SK-N-SH (cell line): Measurements from ENCODE around the gene TGIF1. TPM values are rescaled to one million over a fixed set of nuclear protein-coding genes. Genes with fewer than 3 reads are reported as not detected.

ENCODE experiments used
- CTCF ChIA-PET: fragments of 300-600, 350-600 bp; formaldehyde crosslinking; extraction: SDS; loops from one replicate; lab custom pipeline; 2021; lab: Yijun Ruan, JAX
- POLR2A ChIA-PET: fragments of 350-600 bp; sonication (Branson Sonifier 250); formaldehyde crosslinking; extraction: SDS; loops from one replicate; lab custom pipeline; 2020; ENCODE audit warnings: antibody characterized with exemption, inconsistent platforms; lab: Yijun Ruan, JAX
- DNase-seq: peaks from one replicate; pipeline ENCODE4 v3.0.0; 2012
- H2AFZ ChIP-seq: fragments of 200-600 bp; sonication (generic); 2 replicates; pipeline ENCODE4 v1.8.1; 2016; ENCODE audit warnings: antibody characterized with exemption, mild to moderate bottlenecking, low read depth
- H3F3A ChIP-seq: fragments of 200-600 bp; sonication (generic); replicated peaks from 2 replicates; pipeline ENCODE3; 2016; ENCODE audit warnings: antibody characterized with exemption, mild to moderate bottlenecking; ENCODE audit not compliant: insufficient read depth
- H3K27ac ChIP-seq, 2 experiments: fragments of 200-500 bp in 1 of 2; fragments of 200-600 bp in 1 of 2; sonication (Bioruptor generic) in 1 of 2; sonication (generic), shearing (Covaris generic) in 1 of 2; 2 replicates each; pipeline versions ENCODE4 v1.5.1 to v1.6.1; 2014 to 2016; ENCODE audit warnings: low read depth in 2 of 2, inconsistent platforms in 1 of 2, low read length in 1 of 2, mild to moderate bottlenecking in 1 of 2, mixed read lengths in 1 of 2
- H3K27me3 ChIP-seq: fragments of 200-600 bp; sonication (generic), shearing (Covaris generic); 2 replicates; pipeline ENCODE4 v1.6.1; 2016; ENCODE audit warnings: mixed run types; ENCODE audit not compliant: insufficient read depth
- H3K36me3 ChIP-seq, 2 experiments: fragments of 200-500 bp in 1 of 2; fragments of 200-600 bp in 1 of 2; sonication (Bioruptor generic) in 1 of 2; sonication (generic) in 1 of 2; replicated peaks in 1 of 2; 2 replicates each; pipeline versions ENCODE3 to v1.5.1; 2014 to 2016; ENCODE audit warnings: low read length in 1 of 2, mild to moderate bottlenecking in 1 of 2; ENCODE audit not compliant: insufficient read depth in 2 of 2, control insufficient read depth in 1 of 2
- H3K4me1 ChIP-seq, 2 experiments: fragments of 200-500 bp in 1 of 2; fragments of 200-600 bp in 1 of 2; sonication (Bioruptor generic) in 1 of 2; sonication (generic), shearing (Covaris generic) in 1 of 2; 2 replicates each; pipeline versions ENCODE4 v1.5.1 to v1.6.1; 2014 to 2016; ENCODE audit warnings: low read depth in 1 of 2, low read length in 1 of 2, mixed run types in 1 of 2; ENCODE audit not compliant: insufficient read depth in 2 of 2, control insufficient read depth in 1 of 2
- H3K4me2 ChIP-seq: fragments of 200-600 bp; sonication (generic), shearing (Covaris generic); 2 replicates; pipeline ENCODE4 v1.6.1; 2017; ENCODE audit warnings: mixed run types
- H3K4me3 ChIP-seq, 2 experiments: fragments of 200-500 bp in 1 of 2; fragments of 200-600 bp in 1 of 2; sonication (Bioruptor generic) in 1 of 2; sonication (generic), shearing (Covaris generic) in 1 of 2; 2 replicates each; pipeline versions ENCODE4 v1.5.1 to v1.8.1; 2014 to 2016; ENCODE audit warnings: low read depth in 2 of 2, inconsistent platforms in 1 of 2, low read length in 1 of 2, mild to moderate bottlenecking in 1 of 2, mixed read lengths in 1 of 2, moderate library complexity in 1 of 2
- H3K79me2 ChIP-seq: fragments of 200-600 bp; sonication (generic); 2 replicates; pipeline ENCODE4 v1.8.1; 2017; ENCODE audit warnings: mild to moderate bottlenecking; ENCODE audit not compliant: insufficient read depth
- H3K9ac ChIP-seq: fragments of 200-600 bp; sonication (generic); 2 replicates; pipeline ENCODE4 v1.6.1; 2017; ENCODE audit warnings: mixed run types
- H3K9me2 ChIP-seq: fragments of 200-600 bp; sonication (generic); 2 replicates; pipeline ENCODE4 v1.6.1; 2017; ENCODE audit warnings: mixed run types
- H3K9me3 ChIP-seq: fragments of 200-600 bp; sonication (generic); 2 replicates; pipeline ENCODE4 v1.6.1; 2017; ENCODE audit warnings: mixed run types, mild to moderate bottlenecking, moderate library complexity
- H4K20me1 ChIP-seq: fragments of 200-600 bp; sonication (generic); 2 replicates; pipeline ENCODE4 v1.6.1; 2017; ENCODE audit warnings: mild to moderate bottlenecking, mixed run types; ENCODE audit not compliant: insufficient read depth
- ELF1 ChIP-seq: IDR thresholded peaks from 2 replicates; pipeline ENCODE4 v1.4.0; 2012
- EZH2phosphoT487 ChIP-seq: fragments of 200-600 bp; sonication (generic); IDR thresholded peaks from 2 replicates; pipeline ENCODE4 v1.6.1; 2017; ENCODE audit warnings: low read depth, mixed run types, mild to moderate bottlenecking, antibody characterized with exemption, moderate library complexity, borderline replicate concordance
- FOSL2 ChIP-seq: IDR thresholded peaks from 2 replicates; pipeline ENCODE4 v1.4.0; 2012; ENCODE audit warnings: low read depth, mild to moderate bottlenecking, moderate library complexity, borderline replicate concordance
- FOXJ3 ChIP-seq: sonication (generic); formaldehyde crosslinking; IDR thresholded peaks from 2 replicates; pipeline ENCODE4 v1.5.1; 2020; ENCODE audit warnings: mild to moderate bottlenecking, missing genetic modification reagents
- NFIC ChIP-seq: IDR thresholded peaks from 2 replicates; pipeline ENCODE4 v1.4.0; 2012; ENCODE audit warnings: borderline replicate concordance
- RAD21 ChIP-seq: IDR thresholded peaks from 2 replicates; pipeline ENCODE4 v1.6.1; 2012; ENCODE audit warnings: mild to moderate bottlenecking, low read length
- RCOR1 ChIP-seq: fragments of 150-350 bp; IDR thresholded peaks from 2 replicates; pipeline ENCODE4 v1.6.1; 2017; ENCODE audit warnings: antibody characterized with exemption, low read length
- RFX5 ChIP-seq: IDR thresholded peaks from 2 replicates; pipeline ENCODE4 v1.6.1; 2012; ENCODE audit warnings: mild to moderate bottlenecking, improper control_type of control experiment, low read length
- SIN3A ChIP-seq: IDR thresholded peaks from 2 replicates; pipeline ENCODE4 v1.6.1; 2012; ENCODE audit warnings: low read depth, mild to moderate bottlenecking, low read length, moderate library complexity, borderline replicate concordance
- SMC3 ChIP-seq: IDR thresholded peaks from 2 replicates; pipeline ENCODE4 v1.6.1; 2012; ENCODE audit warnings: low read depth, low read length, improper control_type of control experiment
- TAF1 ChIP-seq: IDR thresholded peaks from 2 replicates; pipeline ENCODE4 v1.6.1; 2012; ENCODE audit warnings: low read depth, mild to moderate bottlenecking, low read length, moderate library complexity, borderline replicate concordance
- TCF12 ChIP-seq: IDR thresholded peaks from 2 replicates; pipeline ENCODE4 v1.4.0; 2012
- YY1 ChIP-seq: IDR thresholded peaks from 2 replicates; pipeline ENCODE4 v1.4.0; 2012; ENCODE audit warnings: low read depth, mild to moderate bottlenecking
- WGBS: methylation state at CpG from one replicate; pipeline ENCODE4 v1.1.6; 2017; ENCODE audit warnings: low lambda C conversion rate; 5-methylcytosine and 5-hydroxymethylcytosine counted together
- polyA plus RNA-seq, 3 experiments: library from polyadenylated mRNA; depleted of rRNA; stranded (reverse); fragments of >200 nt; gene quantifications; 2 replicates each; pipeline ENCODE4 v1.2.3, GENCODE V29; 2012
- TF ChIP-seq, protein P1 (sequence below): fragments of 200-600 bp; sonication (generic); IDR thresholded peaks from 2 replicates; pipeline ENCODE4 v1.6.1; 2017; ENCODE audit warnings: antibody characterized with exemption, mild to moderate bottlenecking, moderate library complexity
- TF ChIP-seq, protein P2 (sequence below): IDR thresholded peaks from 2 replicates; pipeline ENCODE4; 2012
- TF ChIP-seq, protein P3 (sequence below): IDR thresholded peaks from 2 replicates; pipeline ENCODE4 v1.4.0; 2012; ENCODE audit warnings: low read depth
- TF ChIP-seq, protein P4 (sequence below): fragments of 150-350 bp; IDR thresholded peaks from 2 replicates; pipeline ENCODE4 v1.6.1; 2016; ENCODE audit warnings: mild to moderate bottlenecking, low read depth, low read length
- TF ChIP-seq, protein P5 (sequence below): fragments of 150-350 bp; IDR thresholded peaks from 2 replicates; pipeline ENCODE4 v1.6.1; 2017; ENCODE audit warnings: antibody characterized with exemption, low read length, low read depth, borderline replicate concordance

TGIF1 gene
- polyA plus RNA-seq, 1 of the 3 experiments (the other 2 are of a cell fraction) = 113 TPM

DNA sequence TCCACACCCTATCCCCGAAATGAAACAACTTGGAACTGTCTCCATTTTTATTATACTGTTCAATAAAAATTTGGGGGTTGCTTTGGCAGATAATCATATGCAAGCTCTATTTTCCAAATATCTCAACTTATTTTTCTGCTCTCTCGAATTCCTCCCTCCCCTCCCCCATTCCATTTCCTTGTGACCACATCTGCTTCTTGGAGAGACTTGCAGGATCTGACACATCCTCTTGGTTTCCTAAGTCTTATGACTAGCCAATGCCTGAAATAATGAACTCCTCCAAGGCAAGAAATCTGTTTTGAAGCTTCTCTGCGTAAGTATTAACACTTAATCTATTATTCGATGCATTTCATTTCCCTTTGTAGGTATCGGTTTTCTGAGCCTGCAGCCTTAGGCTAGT, 16.1 kb downstream of the TGIF1 start:
- CTCF ChIA-PET = interaction anchor here (0.7 to 1.7 kb wide), 5 partner anchors 11 to 184 kb away, joined by 3 to 11 read pairs (median 3); no protein-coding TSS in a partner anchor
- peaks cover 0 to 15% of the 10 kb centered on the region in 2 experiments for H3K4me1 ChIP-seq

DNA sequence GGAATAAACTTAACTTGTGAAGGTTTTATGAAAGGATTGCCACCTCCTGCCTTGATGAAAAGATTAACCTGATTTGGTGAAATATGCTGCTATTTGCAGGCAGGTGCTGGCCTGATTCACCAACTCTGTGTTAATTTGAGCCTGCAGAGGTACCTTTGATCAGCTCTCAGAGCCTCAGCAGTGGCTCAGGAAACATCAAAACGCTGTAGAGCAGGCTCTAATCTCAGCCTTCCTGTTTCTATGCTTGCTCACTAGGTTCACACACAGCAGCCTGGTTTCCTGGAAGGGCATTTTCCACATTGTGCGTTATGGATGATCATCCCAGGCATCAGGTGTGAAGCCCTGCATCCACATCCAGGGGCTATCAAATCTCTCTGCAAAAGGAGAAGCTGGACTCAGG, 16.9 kb downstream of the TGIF1 start:
- TF ChIP-seq FOXJ3 (CRISPR knock-in tag) (no peak), TAF1 (no peak), SIN3A (no peak), RFX5 (no peak), SMC3 (no peak), FOSL2 (no peak), NFIC (no peak), YY1 (no peak), RCOR1 (no peak), ELF1 (no peak)
- TF ChIP-seq, protein P1, sequence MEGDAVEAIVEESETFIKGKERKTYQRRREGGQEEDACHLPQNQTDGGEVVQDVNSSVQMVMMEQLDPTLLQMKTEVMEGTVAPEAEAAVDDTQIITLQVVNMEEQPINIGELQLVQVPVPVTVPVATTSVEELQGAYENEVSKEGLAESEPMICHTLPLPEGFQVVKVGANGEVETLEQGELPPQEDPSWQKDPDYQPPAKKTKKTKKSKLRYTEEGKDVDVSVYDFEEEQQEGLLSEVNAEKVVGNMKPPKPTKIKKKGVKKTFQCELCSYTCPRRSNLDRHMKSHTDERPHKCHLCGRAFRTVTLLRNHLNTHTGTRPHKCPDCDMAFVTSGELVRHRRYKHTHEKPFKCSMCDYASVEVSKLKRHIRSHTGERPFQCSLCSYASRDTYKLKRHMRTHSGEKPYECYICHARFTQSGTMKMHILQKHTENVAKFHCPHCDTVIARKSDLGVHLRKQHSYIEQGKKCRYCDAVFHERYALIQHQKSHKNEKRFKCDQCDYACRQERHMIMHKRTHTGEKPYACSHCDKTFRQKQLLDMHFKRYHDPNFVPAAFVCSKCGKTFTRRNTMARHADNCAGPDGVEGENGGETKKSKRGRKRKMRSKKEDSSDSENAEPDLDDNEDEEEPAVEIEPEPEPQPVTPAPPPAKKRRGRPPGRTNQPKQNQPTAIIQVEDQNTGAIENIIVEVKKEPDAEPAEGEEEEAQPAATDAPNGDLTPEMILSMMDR = no peak
- TF ChIP-seq, protein P2, sequence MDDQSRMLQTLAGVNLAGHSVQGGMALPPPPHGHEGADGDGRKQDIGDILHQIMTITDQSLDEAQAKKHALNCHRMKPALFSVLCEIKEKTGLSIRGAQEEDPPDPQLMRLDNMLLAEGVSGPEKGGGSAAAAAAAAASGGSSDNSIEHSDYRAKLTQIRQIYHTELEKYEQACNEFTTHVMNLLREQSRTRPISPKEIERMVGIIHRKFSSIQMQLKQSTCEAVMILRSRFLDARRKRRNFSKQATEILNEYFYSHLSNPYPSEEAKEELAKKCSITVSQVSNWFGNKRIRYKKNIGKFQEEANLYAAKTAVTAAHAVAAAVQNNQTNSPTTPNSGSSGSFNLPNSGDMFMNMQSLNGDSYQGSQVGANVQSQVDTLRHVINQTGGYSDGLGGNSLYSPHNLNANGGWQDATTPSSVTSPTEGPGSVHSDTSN = no peak
- TF ChIP-seq, protein P3, sequence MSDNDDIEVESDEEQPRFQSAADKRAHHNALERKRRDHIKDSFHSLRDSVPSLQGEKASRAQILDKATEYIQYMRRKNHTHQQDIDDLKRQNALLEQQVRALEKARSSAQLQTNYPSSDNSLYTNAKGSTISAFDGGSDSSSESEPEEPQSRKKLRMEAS = no peak
- TF ChIP-seq, protein P4, sequence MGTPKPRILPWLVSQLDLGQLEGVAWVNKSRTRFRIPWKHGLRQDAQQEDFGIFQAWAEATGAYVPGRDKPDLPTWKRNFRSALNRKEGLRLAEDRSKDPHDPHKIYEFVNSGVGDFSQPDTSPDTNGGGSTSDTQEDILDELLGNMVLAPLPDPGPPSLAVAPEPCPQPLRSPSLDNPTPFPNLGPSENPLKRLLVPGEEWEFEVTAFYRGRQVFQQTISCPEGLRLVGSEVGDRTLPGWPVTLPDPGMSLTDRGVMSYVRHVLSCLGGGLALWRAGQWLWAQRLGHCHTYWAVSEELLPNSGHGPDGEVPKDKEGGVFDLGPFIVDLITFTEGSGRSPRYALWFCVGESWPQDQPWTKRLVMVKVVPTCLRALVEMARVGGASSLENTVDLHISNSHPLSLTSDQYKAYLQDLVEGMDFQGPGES = no peak
- TF ChIP-seq, protein P5, sequence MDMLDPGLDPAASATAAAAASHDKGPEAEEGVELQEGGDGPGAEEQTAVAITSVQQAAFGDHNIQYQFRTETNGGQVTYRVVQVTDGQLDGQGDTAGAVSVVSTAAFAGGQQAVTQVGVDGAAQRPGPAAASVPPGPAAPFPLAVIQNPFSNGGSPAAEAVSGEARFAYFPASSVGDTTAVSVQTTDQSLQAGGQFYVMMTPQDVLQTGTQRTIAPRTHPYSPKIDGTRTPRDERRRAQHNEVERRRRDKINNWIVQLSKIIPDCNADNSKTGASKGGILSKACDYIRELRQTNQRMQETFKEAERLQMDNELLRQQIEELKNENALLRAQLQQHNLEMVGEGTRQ = no peak
- WGBS = 80% methylated on average over 1 of the region's 2 CpGs
- no peak overlapping the region for H3K4me3 ChIP-seq
- H3K27me3 ChIP-seq = no peaks in the 10 kb centered on the region
- ChIA-PET CTCF (interaction anchor here (1.0 to 1.7 kb wide), 8 partner anchors 12 to 315 kb away, joined by 3 to 11 read pairs (median 4); no protein-coding TSS in a partner anchor), POLR2A (interaction anchor here (0.6 kb wide), 2 partner anchors 9 to 160 kb away, joined by 3 read pairs; no protein-coding TSS in a partner anchor)
- H3K27ac ChIP-seq = peak overlapping the region in 1 of 2 experiments; percentile 40; a peak in 1 of 4 replicates
- H2AFZ ChIP-seq = peak overlapping the region; percentile 18; the same call in 1 of the 2 replicates
- no peak overlapping the region for H3K9ac ChIP-seq
- H4K20me1 ChIP-seq = no peaks in the 10 kb centered on the region
- DNase-seq = no peak
- H3K4me2 ChIP-seq = no peak overlapping the region
- H3K9me2 ChIP-seq = no peaks in the 10 kb centered on the region
- H3K4me1 ChIP-seq = peaks cover 0 to 15% of the 10 kb centered on the region in 2 experiments
- H3K36me3 ChIP-seq = peaks cover 1 to 8% of the 10 kb centered on the region in 2 experiments
- no peaks in the 10 kb centered on the region for H3K9me3 ChIP-seq
- H3K79me2 ChIP-seq = 0 out of 2 replicates have a peak, but pooled peaks cover under 1% of the 10 kb centered on the region
- H3F3A ChIP-seq = peaks cover 24% of the 10 kb centered on the region

More for the DNA sequence above, 16.1 kb downstream of the TGIF1 start:
- H3K4me2 ChIP-seq = peak overlapping the region; percentile 33; the same call in 1 of the 2 replicates
- H3K9me2 ChIP-seq = no peaks in the 10 kb centered on the region
- DNase-seq = no peak
- 0 out of 2 replicates have a peak overlapping the region, but pooled peaks have one; percentile 18 for H2AFZ ChIP-seq
- 72% methylated on average over 5 of the region's 5 CpGs for WGBS
- peaks cover 9 to 16% of the 10 kb centered on the region in 2 experiments for H3K36me3 ChIP-seq
- H4K20me1 ChIP-seq = no peaks in the 10 kb centered on the region
- H3K27me3 ChIP-seq = no peaks in the 10 kb centered on the region
- POLR2A ChIA-PET = interaction anchor here (0.6 kb wide), 1 partner anchor 161 kb away, joined by 3 read pairs; no protein-coding TSS in a partner anchor
- 0 out of 2 replicates have a peak, but pooled peaks cover 7% of the 10 kb centered on the region for H3K9me3 ChIP-seq
- H3K27ac ChIP-seq = peak overlapping the region in 1 of 2 experiments; percentile 40; a peak in 2 of 4 replicates
- no peak overlapping the region for H3K4me3 ChIP-seq
- H3F3A ChIP-seq = peaks cover 31% of the 10 kb centered on the region
- H3K9ac ChIP-seq = no peak overlapping the region
- H3K79me2 ChIP-seq = 0 out of 2 replicates have a peak, but pooled peaks cover 5% of the 10 kb centered on the region
- TF ChIP-seq FOSL2 (peak; percentile 22; the same call in 1 of the 2 replicates), EZH2phosphoT487 (no peak), RAD21 (no peak), SIN3A (no peak), TCF12 (peak; percentile 52), NFIC (0 out of 2 replicates have a peak, but pooled peaks have one; percentile 21)
